Astrocyte (in vitro differentiated cells and primary cell): ENCODE results near the gene SPINT1.

ENCODE experiments used
- CTCF ChIP-seq: IDR thresholded peaks from 2 replicates; pipeline ENCODE4 v1.5.1; 2011; ENCODE audit warnings: low read depth, mild to moderate bottlenecking, inconsistent platforms, low read length, moderate library complexity; ENCODE audit not compliant: insufficient read depth
- EZH2 ChIP-seq: IDR thresholded peaks from 2 replicates; pipeline ENCODE4 v1.6.1; 2012; ENCODE audit warnings: mild to moderate bottlenecking, low read length, inconsistent platforms; ENCODE audit not compliant: insufficient read depth

- TF ChIP-seq CTCF (no peak), EZH2 (no peak)
Measured at GRCh38 chr15:40899536-40900207, 55.8 kb downstream of the SPINT1 start.
